ENCODE data around the gene SPDYE16. TPM values are rescaled to one million over a fixed set of nuclear protein-coding genes. Genes with fewer than 3 reads are reported as not detected.

The SPDYE16 gene
- total RNA-seq, 4 donors from 2014 or later = 1.5 to 3.8 TPM; not detected in 2

- TF ChIP-seq CTCF (IDR thresholded peaks at IDR 0.05; ENCODE audit: low read depth) = no peak
Measured at GRCh38 chr7:76509931-76510877, 32.9 kb downstream of the SPDYE16 start, which contains the start of gene UPK3B. UPK3B (plus strand) TSS chr7:76510552; CDS start chr7:76510653, 101 bp downstream.

GRCh38 chr7:76507723-76508406, 35.2 kb downstream of the SPDYE16 start:
- TF ChIP-seq CTCF (IDR thresholded peaks at IDR 0.05; ENCODE audit: low read depth) = no peak

GRCh38 chr7:76506081-76506440, 37.0 kb downstream of the SPDYE16 start:
- TF ChIP-seq CTCF (IDR thresholded peaks at IDR 0.05; ENCODE audit: low read depth) = no peak

GRCh38 chr7:76505168-76506080, 37.7 kb downstream of the SPDYE16 start:
- no peak for TF ChIP-seq CTCF (IDR thresholded peaks at IDR 0.05; ENCODE audit: low read depth)

Small RNAs within 50 kb of the gene (small RNA-seq; reads per million reads assigned to genes)
- gene RF00019 = 0.49 reads per million

Other genes with a start within 250 kb of the SPDYE16 start
- gene HSPB1, start 240.6 kb downstream of the SPDYE16 start, total RNA-seq = 100 to 1,000 TPM; 196 to 300 (median 263) TPM
- 100 to 1,000 TPM; 102 to 215 (median 162) TPM for gene YWHAG, start 184.3 kb downstream of the SPDYE16 start, total RNA-seq
- gene SSC4D, start 133.6 kb downstream of the SPDYE16 start, total RNA-seq = 10 to 100 TPM in 1 of 4 donors, 1 to 10 TPM in 2, under 1 TPM in 1; 0.88 to 11.1 (median 3.5) TPM
- 10 to 100 TPM in 1 of 4 donors, 1 to 10 TPM in 2, under 1 TPM in 1; 0.65 to 20.0 (median 3.6) TPM for gene ZP3, start 118.3 kb downstream of the SPDYE16 start, total RNA-seq
- 10 to 100 TPM; 18.1 to 36.7 (median 19.6) TPM for gene DTX2, start 81.6 kb downstream of the SPDYE16 start, total RNA-seq
- 10 to 100 TPM in 1 of 4 donors, under 1 TPM in 2, not detected in 1; 0.34 to 14.2 (median 0.75) TPM for gene UPK3B, start 32.7 kb downstream of the SPDYE16 start, total RNA-seq
- 10 to 100 TPM in 1 of 4 donors, 1 to 10 TPM in 3; 4.8 to 11.9 (median 5.8) TPM for gene POMZP3, start 84.0 kb upstream of the SPDYE16 start, total RNA-seq